Smooth muscle cell (in vitro differentiated cells): Measurements from ENCODE around the gene CAPN5. TPM values are rescaled to one million over a fixed set of nuclear protein-coding genes. Genes with fewer than 3 reads are reported as not detected.

Source experiments
- DNase-seq: peaks from one replicate; lab custom pipeline; 2025; ENCODE audit not compliant: unreplicated experiment; lab: John Stamatoyannopoulos, UW
- H2AFZ ChIP-seq: fragments of 200-600 bp; sonication (generic); 2 replicates; pipeline ENCODE4 v1.6.0; 2016; ENCODE audit warnings: antibody characterized with exemption, low read depth, mild to moderate bottlenecking
- H3F3A ChIP-seq: fragments of 200-600 bp; sonication (generic); 2 replicates; pipeline ENCODE4 v1.6.0; 2017; ENCODE audit warnings: antibody characterized with exemption, low read depth
- H3K27ac ChIP-seq: fragments of 200-600 bp; sonication (generic); 2 replicates; pipeline ENCODE4 v1.5.1; 2016; ENCODE audit warnings: low read depth, mild to moderate bottlenecking
- H3K27me3 ChIP-seq: fragments of 200-600 bp; sonication (generic); 2 replicates; pipeline ENCODE4 v1.6.1; 2016; ENCODE audit warnings: low read depth, mild to moderate bottlenecking
- H3K36me3 ChIP-seq: fragments of 200-600 bp; sonication (generic); 2 replicates; pipeline ENCODE4 v1.5.1; 2016; ENCODE audit warnings: low read depth
- H3K4me1 ChIP-seq: fragments of 200-600 bp; sonication (generic); 2 replicates; pipeline ENCODE4 v1.5.1; 2016; ENCODE audit warnings: low read depth
- H3K4me2 ChIP-seq: fragments of 200-600 bp; sonication (generic); 2 replicates; pipeline ENCODE4 v1.6.0; 2016; ENCODE audit warnings: mild to moderate bottlenecking
- H3K4me3 ChIP-seq: fragments of 200-600 bp; sonication (generic); 2 replicates; pipeline ENCODE4 v1.5.1; 2016; ENCODE audit warnings: mild to moderate bottlenecking
- H3K79me2 ChIP-seq: fragments of 200-600 bp; sonication (generic); 2 replicates; pipeline ENCODE4 v1.6.0; 2016; ENCODE audit warnings: low read depth, mild to moderate bottlenecking
- H3K9ac ChIP-seq: fragments of 200-600 bp; sonication (generic); 2 replicates; pipeline ENCODE4 v1.6.0; 2016; ENCODE audit warnings: low read depth
- H3K9me3 ChIP-seq: fragments of 200-600 bp; sonication (generic); replicated peaks from 2 replicates; pipeline ENCODE4 v1.5.1; 2016; ENCODE audit warnings: low read depth
- H4K20me1 ChIP-seq: fragments of 200-600 bp; sonication (generic); 2 replicates; pipeline ENCODE4 v1.6.0; 2016; ENCODE audit warnings: low read depth
- WGBS: methylation state at CpG from one replicate; pipeline ENCODE4 v1.1.7; 2016; ENCODE audit warnings: low lambda C conversion rate; 5-methylcytosine and 5-hydroxymethylcytosine counted together
- polyA plus RNA-seq: library from polyadenylated mRNA; unstranded; fragments of >200 nt; fragmentation: Nextera tagmentation; extraction: Ambion mirVana; gene quantifications from 2 replicates; pipeline ENCODE4 v1.2.1, GENCODE V29; 2016
- total RNA-seq: library from RNA; depleted of rRNA; stranded (reverse); fragments of >200 nt; gene quantifications from 2 replicates; pipeline ENCODE4 v1.2.3, GENCODE V29; 2014
- TF ChIP-seq, protein P1 (sequence below): fragments of 200-600 bp; sonication (generic); IDR thresholded peaks from 2 replicates; pipeline ENCODE4 v1.5.1; 2017; ENCODE audit warnings: borderline replicate concordance, mild to moderate bottlenecking, antibody characterized with exemption; ENCODE audit not compliant: insufficient read depth, poor library complexity, severe bottlenecking

The CAPN5 gene
- total and polyA plus RNA-seq, 2 experiments from 2014 or later: 15.5 to 23.1 TPM

DNA sequence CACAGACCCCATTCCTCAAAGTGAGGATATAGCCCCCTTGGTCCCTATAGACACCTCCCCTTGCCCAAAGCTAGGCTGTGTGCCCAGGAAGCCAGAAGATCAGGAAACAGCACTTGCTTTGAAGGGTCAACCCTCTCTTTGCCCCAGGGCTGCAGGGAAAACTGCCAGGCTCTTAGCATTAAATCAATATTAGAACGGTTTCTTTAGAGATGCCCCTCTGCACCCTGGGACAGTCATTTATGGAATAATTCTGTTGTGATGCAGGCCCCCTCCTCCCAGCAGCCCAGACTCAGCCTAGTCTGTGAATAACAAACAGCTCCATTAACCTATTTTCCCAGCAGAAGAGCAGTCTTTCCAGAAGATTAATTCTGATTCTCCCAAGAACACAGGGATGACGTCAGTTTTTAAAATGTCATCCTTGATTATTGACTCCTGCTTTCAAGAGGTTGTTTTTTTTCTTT, 11.6 kb upstream of the CAPN5 start:
- DNase-seq: no peak
- Histone ChIP-seq H3K27ac (no peak overlapping the region), H3K4me3 (no peak overlapping the region), H3F3A (no peaks in the 10 kb centered on the region), H2AFZ (no peak overlapping the region), H4K20me1 (no peaks in the 10 kb centered on the region), H3K4me2 (no peak overlapping the region), H3K79me2 (no peaks in the 10 kb centered on the region), H3K27me3 (no peaks in the 10 kb centered on the region), H3K9me3 (no peaks in the 10 kb centered on the region), H3K9ac (no peak overlapping the region), H3K36me3 (no peaks in the 10 kb centered on the region), H3K4me1 (no peaks in the 10 kb centered on the region)
- TF ChIP-seq, protein P1, sequence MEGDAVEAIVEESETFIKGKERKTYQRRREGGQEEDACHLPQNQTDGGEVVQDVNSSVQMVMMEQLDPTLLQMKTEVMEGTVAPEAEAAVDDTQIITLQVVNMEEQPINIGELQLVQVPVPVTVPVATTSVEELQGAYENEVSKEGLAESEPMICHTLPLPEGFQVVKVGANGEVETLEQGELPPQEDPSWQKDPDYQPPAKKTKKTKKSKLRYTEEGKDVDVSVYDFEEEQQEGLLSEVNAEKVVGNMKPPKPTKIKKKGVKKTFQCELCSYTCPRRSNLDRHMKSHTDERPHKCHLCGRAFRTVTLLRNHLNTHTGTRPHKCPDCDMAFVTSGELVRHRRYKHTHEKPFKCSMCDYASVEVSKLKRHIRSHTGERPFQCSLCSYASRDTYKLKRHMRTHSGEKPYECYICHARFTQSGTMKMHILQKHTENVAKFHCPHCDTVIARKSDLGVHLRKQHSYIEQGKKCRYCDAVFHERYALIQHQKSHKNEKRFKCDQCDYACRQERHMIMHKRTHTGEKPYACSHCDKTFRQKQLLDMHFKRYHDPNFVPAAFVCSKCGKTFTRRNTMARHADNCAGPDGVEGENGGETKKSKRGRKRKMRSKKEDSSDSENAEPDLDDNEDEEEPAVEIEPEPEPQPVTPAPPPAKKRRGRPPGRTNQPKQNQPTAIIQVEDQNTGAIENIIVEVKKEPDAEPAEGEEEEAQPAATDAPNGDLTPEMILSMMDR: no peak
- 90% methylated on average over 2 of the region's 2 CpGs for WGBS

DNA sequence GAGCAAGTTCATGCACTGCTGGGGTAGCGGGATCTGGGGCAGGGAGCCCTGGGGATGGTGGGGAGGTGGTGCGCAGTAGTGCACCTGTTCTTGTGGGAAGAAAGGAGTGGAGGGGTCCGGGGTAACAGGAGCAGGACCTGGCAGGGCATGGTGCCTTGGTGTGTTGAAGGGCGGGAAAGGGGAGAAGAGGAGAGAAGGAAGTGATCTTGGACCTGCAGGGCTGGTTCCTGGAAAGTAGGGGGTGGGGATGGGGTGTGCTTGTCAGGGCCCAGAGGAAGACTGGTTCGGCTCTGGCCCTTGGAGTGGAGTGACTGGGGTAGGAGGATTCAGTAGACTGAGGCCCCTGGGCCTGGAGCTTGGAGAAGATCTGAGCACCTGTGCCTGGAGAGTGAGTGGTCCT, 10.9 kb upstream of the CAPN5 start:
- Histone ChIP-seq H4K20me1 (no peaks in the 10 kb centered on the region), H3K27me3 (no peaks in the 10 kb centered on the region), H3K27ac (no peak overlapping the region), H3K4me2 (no peak overlapping the region), H3F3A (no peaks in the 10 kb centered on the region), H2AFZ (no peak overlapping the region), H3K4me1 (no peaks in the 10 kb centered on the region), H3K36me3 (no peaks in the 10 kb centered on the region), H3K9ac (no peak overlapping the region), H3K4me3 (no peak overlapping the region), H3K79me2 (no peaks in the 10 kb centered on the region), H3K9me3 (no peaks in the 10 kb centered on the region)
- WGBS: 90% methylated on average over 5 of the region's 5 CpGs
- DNase-seq: no peak
- TF ChIP-seq, protein P1: no peak

DNA sequence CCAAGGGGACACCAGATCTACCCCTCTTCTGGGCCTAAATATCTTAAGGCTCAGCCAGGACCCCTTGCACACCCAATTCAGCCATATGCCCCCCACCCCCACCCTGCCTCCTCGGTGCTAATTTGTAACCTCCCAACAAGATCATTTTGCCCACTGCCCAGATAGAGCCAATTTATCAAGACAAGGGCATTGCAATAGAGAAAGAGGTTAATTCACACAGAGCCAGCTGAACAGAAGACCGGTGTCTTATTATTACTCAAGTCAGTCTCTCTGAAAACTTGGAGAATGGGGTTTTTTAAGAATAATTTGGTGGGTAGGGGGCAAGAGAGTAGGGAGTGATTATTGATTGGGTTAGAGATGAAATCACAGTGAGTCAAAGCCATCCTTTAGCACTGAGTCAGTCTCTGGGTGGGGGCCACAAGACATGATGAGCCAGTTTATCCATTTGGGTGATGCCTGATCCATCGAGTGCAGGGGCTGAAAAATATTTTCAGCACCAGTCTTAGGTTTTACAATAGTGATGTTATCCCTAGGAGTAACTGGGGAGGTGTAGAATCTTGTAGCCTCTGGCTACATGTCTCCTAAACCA, 9.9 kb upstream of the CAPN5 start:
- DNase-seq: no peak
- H3K27me3 ChIP-seq: no peaks in the 10 kb centered on the region
- H3K9ac ChIP-seq: no peak overlapping the region
- H3K4me1 ChIP-seq: no peaks in the 10 kb centered on the region
- H3K79me2 ChIP-seq: no peaks in the 10 kb centered on the region
- WGBS: 86% methylated on average over 3 of the region's 3 CpGs
- no peaks in the 10 kb centered on the region for H3K9me3 ChIP-seq
- no peak overlapping the region for H2AFZ ChIP-seq
- no peak overlapping the region for H3K4me3 ChIP-seq
- no peaks in the 10 kb centered on the region for H3F3A ChIP-seq
- TF ChIP-seq, protein P1: no peak
- no peaks in the 10 kb centered on the region for H4K20me1 ChIP-seq
- H3K27ac ChIP-seq: no peak overlapping the region
- no peaks in the 10 kb centered on the region for H3K36me3 ChIP-seq
- no peak overlapping the region for H3K4me2 ChIP-seq

DNA sequence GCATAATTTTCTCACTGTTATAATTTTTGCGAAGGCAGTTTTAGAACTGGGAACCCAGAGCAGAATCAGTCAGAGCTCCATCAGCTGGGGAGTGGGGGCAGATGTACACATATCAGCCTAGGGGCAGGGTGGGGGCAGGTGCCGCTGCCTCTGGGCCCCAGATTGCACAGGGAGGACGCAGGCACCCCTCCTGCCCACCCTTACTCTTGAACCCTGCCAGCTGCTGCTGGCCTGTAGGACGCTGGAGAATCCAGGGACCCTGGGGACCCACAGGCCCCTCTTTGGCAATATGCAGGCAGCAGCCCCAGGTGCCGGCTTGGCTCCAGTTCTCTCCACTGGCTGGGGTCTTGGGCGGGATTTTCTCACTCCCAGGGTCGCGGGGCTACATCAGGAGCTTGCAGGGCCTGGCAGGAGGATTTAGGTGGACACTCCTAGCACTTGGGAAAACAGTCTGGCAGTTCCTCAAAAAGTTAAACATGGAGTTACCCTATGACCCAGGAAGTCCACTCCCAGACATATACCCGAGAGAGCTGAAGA, 8.8 kb upstream of the CAPN5 start:
- Histone ChIP-seq H3K4me3 (no peak overlapping the region), H3K27ac (no peak overlapping the region), H3K79me2 (no peaks in the 10 kb centered on the region), H3K36me3 (no peaks in the 10 kb centered on the region), H3K9me3 (no peaks in the 10 kb centered on the region), H3K27me3 (no peaks in the 10 kb centered on the region), H2AFZ (no peak overlapping the region), H4K20me1 (no peaks in the 10 kb centered on the region), H3K9ac (no peak overlapping the region), H3K4me2 (no peak overlapping the region), H3K4me1 (no peaks in the 10 kb centered on the region), H3F3A (no peaks in the 10 kb centered on the region)
- TF ChIP-seq, protein P1: no peak
- DNase-seq: no peak
- 74% methylated on average over 8 of the region's 9 CpGs for WGBS
